Measurements from ENCODE around the gene GPR62. TPM values are rescaled to one million over a fixed set of nuclear protein-coding genes. Genes with fewer than 3 reads are reported as not detected.

Gene GPR62
- total RNA-seq, 1 experiment from 2014 or later, result not detected

- Histone ChIP-seq H3K4me2 (no peak overlapping the region), H3K9me2 (ENCODE audit: insufficient read depth) (no peaks in the 10 kb centered on the region), H3F3A (ENCODE audit: insufficient read depth, low read depth) (peaks cover 30% of the 10 kb centered on the region), H3K36me3 (ENCODE audit: low read depth) (peaks cover 15% of the 10 kb centered on the region), H3K27ac (no peak overlapping the region), H3K4me1 (replicated peaks; ENCODE audit: insufficient read depth) (peaks cover 24% of the 10 kb centered on the region), H3K27me3 (ENCODE audit: insufficient read depth, low read depth) (no peaks in the 10 kb centered on the region), H4K20me1 (ENCODE audit: insufficient read depth) (no peaks in the 10 kb centered on the region), H2AFZ (no peak overlapping the region), H3K4me3 (no peak overlapping the region), H3K79me2 (ENCODE audit: low read depth) (peaks cover 20% of the 10 kb centered on the region), H3K9me3 (ENCODE audit: insufficient read depth, low read depth) (no peaks in the 10 kb centered on the region)
- ChIA-PET CTCF (no interaction called here), POLR2A (ENCODE audit: unreplicated experiment) (interaction anchor here (0.6 kb wide), 1 partner anchor 211 kb away, joined by 3 read pairs; no protein-coding TSS in a partner anchor)
- no TSS peak for BruUV-seq (replicated peaks)
- intact Hi-C loops (cut with micrococcal nuclease; ENCODE audit: unreplicated experiment), result loop anchor here (1.0 to 2.0 kb wide), 2 partner anchors 58 to 219 kb away; partner anchors contain the start of gene DUSP7
- TF ChIP-seq, protein P1, sequence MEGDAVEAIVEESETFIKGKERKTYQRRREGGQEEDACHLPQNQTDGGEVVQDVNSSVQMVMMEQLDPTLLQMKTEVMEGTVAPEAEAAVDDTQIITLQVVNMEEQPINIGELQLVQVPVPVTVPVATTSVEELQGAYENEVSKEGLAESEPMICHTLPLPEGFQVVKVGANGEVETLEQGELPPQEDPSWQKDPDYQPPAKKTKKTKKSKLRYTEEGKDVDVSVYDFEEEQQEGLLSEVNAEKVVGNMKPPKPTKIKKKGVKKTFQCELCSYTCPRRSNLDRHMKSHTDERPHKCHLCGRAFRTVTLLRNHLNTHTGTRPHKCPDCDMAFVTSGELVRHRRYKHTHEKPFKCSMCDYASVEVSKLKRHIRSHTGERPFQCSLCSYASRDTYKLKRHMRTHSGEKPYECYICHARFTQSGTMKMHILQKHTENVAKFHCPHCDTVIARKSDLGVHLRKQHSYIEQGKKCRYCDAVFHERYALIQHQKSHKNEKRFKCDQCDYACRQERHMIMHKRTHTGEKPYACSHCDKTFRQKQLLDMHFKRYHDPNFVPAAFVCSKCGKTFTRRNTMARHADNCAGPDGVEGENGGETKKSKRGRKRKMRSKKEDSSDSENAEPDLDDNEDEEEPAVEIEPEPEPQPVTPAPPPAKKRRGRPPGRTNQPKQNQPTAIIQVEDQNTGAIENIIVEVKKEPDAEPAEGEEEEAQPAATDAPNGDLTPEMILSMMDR (conservative IDR thresholded peaks at IDR 0.05), result no peak
- TF ChIP-seq EZH2 (IDR thresholded peaks at IDR 0.05; ENCODE audit: low read depth), result no peak
- DNase-seq, result no peak
Measured at GRCh38 chr3:51998774-51999173, 43.6 kb downstream of the GPR62 start.

- ChIA-PET CTCF (no interaction called here), POLR2A (ENCODE audit: unreplicated experiment) (no interaction called here)
- TF ChIP-seq EZH2 (IDR thresholded peaks at IDR 0.05; ENCODE audit: low read depth), result no peak
- TF ChIP-seq, protein P1 (conservative IDR thresholded peaks at IDR 0.05), result no peak
- H3K79me2 ChIP-seq (ENCODE audit: low read depth), result peaks cover 9% of the 10 kb centered on the region
- DNase-seq, result no peak
- no TSS peak for BruUV-seq (replicated peaks)
- H3K9me3 ChIP-seq (ENCODE audit: insufficient read depth, low read depth), result no peaks in the 10 kb centered on the region
- H3K9me2 ChIP-seq (ENCODE audit: insufficient read depth), result no peaks in the 10 kb centered on the region
- no peaks in the 10 kb centered on the region for H4K20me1 ChIP-seq (ENCODE audit: insufficient read depth)
- no peak overlapping the region for H3K4me2 ChIP-seq
- H3K36me3 ChIP-seq (ENCODE audit: low read depth), result peaks cover 7% of the 10 kb centered on the region
- no peaks in the 10 kb centered on the region for H3K27me3 ChIP-seq (ENCODE audit: insufficient read depth, low read depth)
- intact Hi-C loops (cut with micrococcal nuclease; ENCODE audit: unreplicated experiment), result loop anchor here (2.0 to 5.0 kb wide), 2 partner anchors 57 to 277 kb away; partner anchors contain the start of genes DUSP7 and WDR82
- no peak overlapping the region for H3K27ac ChIP-seq
- H3F3A ChIP-seq (ENCODE audit: insufficient read depth, low read depth), result peaks cover 19% of the 10 kb centered on the region
- peaks cover 15% of the 10 kb centered on the region for H3K4me1 ChIP-seq (replicated peaks; ENCODE audit: insufficient read depth)
- no peak overlapping the region for H3K4me3 ChIP-seq
- no peak overlapping the region for H2AFZ ChIP-seq
Measured at GRCh38 chr3:51999846-52000245, 44.7 kb downstream of the GPR62 start.

- no peaks in the 10 kb centered on the region for H4K20me1 ChIP-seq (ENCODE audit: insufficient read depth)
- H3F3A ChIP-seq (ENCODE audit: insufficient read depth, low read depth), result peaks cover 11% of the 10 kb centered on the region; the same call in 1 of the 2 replicates
- H3K27me3 ChIP-seq (ENCODE audit: insufficient read depth, low read depth), result no peaks in the 10 kb centered on the region
- H3K79me2 ChIP-seq (ENCODE audit: low read depth), result no peaks in the 10 kb centered on the region
- H3K9me3 ChIP-seq (ENCODE audit: insufficient read depth, low read depth), result no peaks in the 10 kb centered on the region
- H3K27ac ChIP-seq, result no peak overlapping the region
- H3K36me3 ChIP-seq (ENCODE audit: low read depth), result no peaks in the 10 kb centered on the region
- H2AFZ ChIP-seq, result no peak overlapping the region
- ChIA-PET POLR2A (ENCODE audit: unreplicated experiment) (no interaction called here), CTCF (interaction anchor here (0.6 to 1.4 kb wide), 6 partner anchors 11 to 337 kb away, joined by 3 to 8 read pairs (median 4); partner anchors contain the start of gene RRP9)
- H3K4me3 ChIP-seq, result no peak overlapping the region
- no TSS peak for BruUV-seq (replicated peaks)
- TF ChIP-seq, protein P1 (conservative IDR thresholded peaks at IDR 0.05), result peak; percentile 92
- TF ChIP-seq EZH2 (IDR thresholded peaks at IDR 0.05; ENCODE audit: low read depth), result no peak
- H3K9me2 ChIP-seq (ENCODE audit: insufficient read depth), result no peaks in the 10 kb centered on the region
- H3K4me1 ChIP-seq (replicated peaks; ENCODE audit: insufficient read depth), result peaks cover 13% of the 10 kb centered on the region
- H3K4me2 ChIP-seq, result peak overlapping the region; percentile 61
- intact Hi-C loops (cut with micrococcal nuclease; ENCODE audit: unreplicated experiment), result loop anchor here (1.0 to 5.0 kb wide), 4 partner anchors 122 to 338 kb away; partner anchors contain the start of gene WDR82
- DNase-seq, result peak in 1 of 2 experiments; percentile 73
Measured at GRCh38 chr3:52001443-52001974, 46.3 kb downstream of the GPR62 start.
